H9 (cell line): ENCODE results near the gene CEP350. TPM values are rescaled to one million over a fixed set of nuclear protein-coding genes. Genes with fewer than 3 reads are reported as not detected.

Source experiments
- DNase-seq: peaks from one replicate; pipeline ENCODE4 v3.0.0-alpha.2; 2017
- H2AFZ ChIP-seq: one replicate; pipeline ENCODE4 v1.6.1; 2013; ENCODE audit warnings: mild to moderate bottlenecking, low read length, control low read depth, moderate library complexity
- H2AK5ac ChIP-seq: 2 replicates; pipeline ENCODE4 v1.6.1; 2013; ENCODE audit warnings: low read length, control low read depth, mixed read lengths; ENCODE audit not compliant: insufficient read length
- H2BK120ac ChIP-seq: one replicate; pipeline ENCODE4 v1.6.1; 2013; ENCODE audit warnings: low read depth, mild to moderate bottlenecking, low read length, control low read depth, inconsistent platforms; ENCODE audit not compliant: poor library complexity, severe bottlenecking
- H2BK12ac ChIP-seq: 2 replicates; pipeline ENCODE4 v1.6.1; 2013; ENCODE audit warnings: low read length, control low read depth, mixed read lengths, low read depth; ENCODE audit not compliant: insufficient read length
- H2BK15ac ChIP-seq: 2 replicates; pipeline ENCODE4 v1.6.1; 2013; ENCODE audit warnings: low read depth, low read length, control low read depth
- H2BK20ac ChIP-seq: one replicate; pipeline ENCODE4 v1.6.1; 2013; ENCODE audit warnings: low read depth, mild to moderate bottlenecking, low read length, control low read depth, inconsistent platforms; ENCODE audit not compliant: poor library complexity, severe bottlenecking
- H2BK5ac ChIP-seq: 2 replicates; pipeline ENCODE4 v1.6.1; 2013; ENCODE audit warnings: low read length, control low read depth, mixed read lengths; ENCODE audit not compliant: insufficient read length
- H3K14ac ChIP-seq: 2 replicates; pipeline ENCODE4 v1.6.1; 2013; ENCODE audit warnings: low read length, control low read depth; ENCODE audit not compliant: insufficient read depth
- H3K18ac ChIP-seq: 2 replicates; pipeline ENCODE4 v1.6.1; 2013; ENCODE audit warnings: low read depth, mild to moderate bottlenecking, mixed read lengths, low read length, control low read depth; ENCODE audit not compliant: insufficient read length
- H3K23ac ChIP-seq: 2 replicates; pipeline ENCODE4 v1.6.1; 2013; ENCODE audit warnings: low read length, control low read depth, mixed read lengths, low read depth; ENCODE audit not compliant: insufficient read length
- H3K23me2 ChIP-seq: 2 replicates; pipeline ENCODE4 v1.6.1; 2013; ENCODE audit warnings: low read depth, mild to moderate bottlenecking, mixed read lengths, low read length, control low read depth; ENCODE audit not compliant: insufficient read length, poor library complexity, severe bottlenecking
- H3K27ac ChIP-seq: 2 replicates; pipeline ENCODE4 v1.5.1; 2013; ENCODE audit warnings: low read length, control low read depth, mixed read lengths, low read depth; ENCODE audit not compliant: insufficient read length
- H3K27me3 ChIP-seq: 2 replicates; pipeline ENCODE4 v1.6.1; 2013; ENCODE audit warnings: low read length, control low read depth, inconsistent platforms; ENCODE audit not compliant: insufficient read depth
- H3K4ac ChIP-seq: 2 replicates; pipeline ENCODE4 v1.6.1; 2013; ENCODE audit warnings: low read depth, mild to moderate bottlenecking, control low read depth, inconsistent platforms, low read length, moderate library complexity
- H3K4me1 ChIP-seq: 2 replicates; pipeline ENCODE4 v1.6.1; 2013; ENCODE audit warnings: low read length, control low read depth, inconsistent platforms; ENCODE audit not compliant: insufficient read depth
- H3K4me2 ChIP-seq: 2 replicates; pipeline ENCODE4 v1.6.1; 2013; ENCODE audit warnings: low read length, control low read depth, mixed read lengths; ENCODE audit not compliant: insufficient read length, insufficient read depth
- H3K56ac ChIP-seq: 2 replicates; pipeline ENCODE4 v1.6.1; 2013; ENCODE audit warnings: low read depth, mild to moderate bottlenecking, mixed read lengths, low read length, control low read depth; ENCODE audit not compliant: insufficient read length
- H3K79me1 ChIP-seq: 2 replicates; pipeline ENCODE4 v1.6.1; 2013; ENCODE audit warnings: low read depth, mild to moderate bottlenecking, moderate library complexity, low read length, control low read depth, inconsistent platforms; ENCODE audit not compliant: insufficient read depth, poor library complexity, severe bottlenecking
- H3K79me2 ChIP-seq: 2 replicates; pipeline ENCODE4 v1.6.1; 2013; ENCODE audit warnings: low read length, control low read depth, inconsistent platforms; ENCODE audit not compliant: insufficient read depth
- H3K9ac ChIP-seq: 2 replicates; pipeline ENCODE4 v1.6.1; 2013; ENCODE audit warnings: low read length, control low read depth, mixed read lengths; ENCODE audit not compliant: insufficient read length; ENCODE audit errors: extremely low read depth
- H3K9me3 ChIP-seq: one replicate; pipeline ENCODE4 v1.6.1; 2013; ENCODE audit warnings: low read depth, low read length, inconsistent platforms; ENCODE audit not compliant: control insufficient read depth
- H3T11ph ChIP-seq: one replicate; pipeline ENCODE4 v1.6.1; 2013; ENCODE audit warnings: mild to moderate bottlenecking, low read length, control low read depth, inconsistent platforms
- H4K20me1 ChIP-seq: one replicate; pipeline ENCODE4 v1.6.1; 2013; ENCODE audit not compliant: control insufficient read depth, insufficient read length, insufficient read depth
- H4K5ac ChIP-seq: 2 replicates; pipeline ENCODE4 v1.6.1; 2013; ENCODE audit warnings: low read depth, mild to moderate bottlenecking, mixed read lengths, low read length, control low read depth; ENCODE audit not compliant: insufficient read length
- H4K8ac ChIP-seq: replicated peaks from 2 replicates; pipeline ENCODE4 v1.6.1; 2013; ENCODE audit warnings: low read length, control low read depth, mixed read lengths, low read depth; ENCODE audit not compliant: insufficient read length
- H4K91ac ChIP-seq: 2 replicates; pipeline ENCODE4 v1.6.1; 2013; ENCODE audit warnings: low read depth, mild to moderate bottlenecking, moderate library complexity, mixed read lengths, low read length, control low read depth; ENCODE audit not compliant: insufficient read length
- H3K27ac Mint-ChIP-seq, 3 experiments: 2 replicates in 2 of 3; 3 replicates in 1 of 3; pipeline ENCODE4 v1.8.0; 2020 to 2021; ENCODE audit warnings: mixed read lengths in 3 of 3, mild to moderate bottlenecking in 1 of 3, moderate library complexity in 1 of 3
- H3K27me3 Mint-ChIP-seq: 2 replicates; pipeline ENCODE4 v1.8.0; 2021; ENCODE audit warnings: low read depth, mild to moderate bottlenecking, moderate library complexity, mixed read lengths
- H3K36me3 Mint-ChIP-seq, 3 experiments: 2 replicates in 2 of 3; 3 replicates in 1 of 3; pipeline ENCODE4 v1.8.0; 2020 to 2021; ENCODE audit warnings: low read depth in 3 of 3, mixed read lengths in 3 of 3; ENCODE audit not compliant: insufficient read depth in 1 of 3
- H3K4me1 Mint-ChIP-seq, 2 experiments: 2 replicates each; pipeline ENCODE4 v1.8.0; 2020; ENCODE audit warnings: mixed read lengths in 2 of 2
- H3K4me3 Mint-ChIP-seq, 2 experiments: 2 replicates in 1 of 2; 3 replicates in 1 of 2; pipeline ENCODE4 v1.8.0; 2020 to 2021; ENCODE audit warnings: mild to moderate bottlenecking in 2 of 2, mixed read lengths in 2 of 2, moderate library complexity in 1 of 2
- H3K9me3 Mint-ChIP-seq, 2 experiments: 2 replicates in 1 of 2; 3 replicates in 1 of 2; pipeline ENCODE4 v1.8.0; 2020; ENCODE audit warnings: mild to moderate bottlenecking in 2 of 2, mixed read lengths in 2 of 2, moderate library complexity in 1 of 2
- CTCF ChIP-seq: fragments of 200-600 bp; sonication (generic); conservative IDR thresholded peaks from 3 replicates; pipeline ENCODE4 v1.8.0; 2021; ENCODE audit warnings: antibody characterized with exemption, mild to moderate bottlenecking
- WGBS: extraction: QIAGEN DNeasy Blood & Tissue Kit; methylation state at CpG from one replicate; pipeline ENCODE4 v1.1.7; 2013; ENCODE audit warnings: missing lambda C conversion rate, low lambda C conversion rate, mixed read lengths; ENCODE audit not compliant: insufficient read length; ENCODE audit errors: extremely low coverage; 5-methylcytosine and 5-hydroxymethylcytosine counted together
- total RNA-seq: library from RNA; stranded (reverse); gene quantifications from 2 replicates; pipeline ENCODE4 v1.2.1, GENCODE V29; 2021

The CEP350 gene
- total RNA-seq, 1 experiment from 2014 or later, result 39.2 TPM

GRCh38 chr1:180027949-180028445 lies 73.4 kb downstream of the CEP350 start:
- no peaks in the 10 kb centered on the region for H3K79me2 ChIP-seq
- H4K8ac ChIP-seq, result no peak overlapping the region
- no peak overlapping the region for H3K18ac ChIP-seq
- no peaks in the 10 kb centered on the region for H3K23me2 ChIP-seq
- Mint-ChIP-seq H3K4me3 (no peak overlapping the region), H3K36me3 (peaks cover 16 to 33% (median 20%) of the 10 kb centered on the region in 3 experiments), H3K27me3 (no peaks in the 10 kb centered on the region), H3K9me3 (no peaks in the 10 kb centered on the region), H3K27ac (no peak overlapping the region), H3K4me1 (no peaks in the 10 kb centered on the region)
- no peak overlapping the region for H2BK12ac ChIP-seq
- H4K5ac ChIP-seq, result no peak overlapping the region
- TF ChIP-seq CTCF, result no peak
- no peak overlapping the region for H3K14ac ChIP-seq
- no peak overlapping the region for H3K4ac ChIP-seq
- H3K27ac ChIP-seq, result no peak overlapping the region
- H3T11ph ChIP-seq, result no peak overlapping the region
- H4K20me1 ChIP-seq, result no peaks in the 10 kb centered on the region
- H2AFZ ChIP-seq, result no peak overlapping the region
- no peaks in the 10 kb centered on the region for H3K9me3 ChIP-seq
- no peak overlapping the region for H4K91ac ChIP-seq
- no peak for DNase-seq
- H2BK20ac ChIP-seq, result no peak overlapping the region
- H3K9ac ChIP-seq, result no peak overlapping the region
- no peak overlapping the region for H3K4me2 ChIP-seq
- H2AK5ac ChIP-seq, result no peak overlapping the region
- no peak overlapping the region for H2BK15ac ChIP-seq
- H3K4me1 ChIP-seq, result no peaks in the 10 kb centered on the region
- H3K27me3 ChIP-seq, result no peaks in the 10 kb centered on the region
- H3K23ac ChIP-seq, result no peak overlapping the region
- no CpG with 5 or more reads among the region's 2 CpGs for WGBS
- H3K79me1 ChIP-seq, result no peaks in the 10 kb centered on the region
- no peak overlapping the region for H3K56ac ChIP-seq
- H2BK120ac ChIP-seq, result no peak overlapping the region
- no peak overlapping the region for H2BK5ac ChIP-seq
